Globus pallidus (tissue), 1 donor: ENCODE data around the gene AHNAK2.
"Not testable (repeated sequence)": the region's sequence is repeated elsewhere in the genome, so short reads cannot be mapped to it uniquely, and the experiment has no call there.

Source experiments
- DNase-seq: peaks from one replicate; pipeline ENCODE4 v3.0.0-alpha.2; 2015; ENCODE audit warnings: low spot score

Gene AHNAK2

GRCh38 chr14:104953896-104954656 is 24.1 kb downstream of the AHNAK2 start:
- DNase-seq = no peak

DNA sequence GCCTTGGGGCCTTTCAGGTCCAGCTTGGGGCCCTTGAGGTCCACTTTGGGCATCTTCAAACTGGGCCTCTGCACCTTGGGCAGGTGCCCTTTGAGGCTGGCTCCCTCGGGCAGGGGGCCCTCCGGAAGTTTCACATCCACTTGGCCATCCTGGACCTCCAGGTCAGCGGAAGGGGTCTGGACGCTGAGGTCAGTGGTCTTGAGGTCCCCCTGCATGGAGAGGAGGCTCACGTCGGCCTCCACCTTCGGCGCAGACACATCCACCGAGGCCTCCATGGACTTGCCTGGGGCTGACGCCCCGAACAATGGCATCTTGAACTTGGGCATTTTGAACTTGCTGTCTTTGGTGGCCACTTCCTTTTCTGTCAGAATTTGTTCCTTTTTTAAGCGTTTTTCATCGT is 25.1 kb downstream of the AHNAK2 start:
- no peak for DNase-seq

DNA sequence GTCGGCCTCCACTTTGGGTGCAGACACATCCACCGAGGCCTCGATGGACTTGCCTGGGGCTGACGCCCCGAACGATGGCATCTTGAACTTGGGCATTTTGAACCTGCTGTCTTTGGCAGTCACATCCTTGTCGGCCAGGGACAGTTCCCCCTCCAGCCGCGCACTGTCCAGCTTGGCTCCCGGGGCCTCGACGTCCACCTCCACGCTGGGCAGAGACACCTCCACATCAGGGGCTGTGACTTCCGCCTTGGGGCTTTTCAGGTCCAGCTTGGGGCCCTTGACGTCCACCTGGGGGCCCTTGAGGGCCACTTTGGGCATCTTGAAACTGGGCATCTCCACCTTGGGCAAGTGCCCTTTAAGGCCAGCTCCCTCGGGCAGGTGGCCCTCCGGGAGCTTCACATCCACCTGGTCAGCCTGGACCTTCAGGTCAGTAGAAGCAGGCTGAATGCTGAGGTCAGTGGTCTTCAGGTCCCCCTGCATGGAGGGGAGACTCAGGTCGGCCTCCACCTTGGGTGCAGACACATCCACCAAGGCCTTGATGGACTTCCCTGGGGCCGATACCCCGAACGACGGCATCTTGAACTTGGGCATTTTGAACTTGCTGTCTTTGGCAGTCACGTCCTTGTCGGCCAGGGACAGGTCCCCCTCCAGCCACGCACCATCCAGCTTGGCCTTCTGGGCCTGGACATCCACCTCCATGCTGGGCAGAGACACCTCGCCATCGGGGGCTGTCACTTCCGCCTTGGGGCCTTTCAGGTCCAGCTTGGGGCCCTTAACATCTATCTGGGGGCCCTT is 26.1 kb downstream of the AHNAK2 start:
- DNase-seq = not testable (repeated sequence)

DNA sequence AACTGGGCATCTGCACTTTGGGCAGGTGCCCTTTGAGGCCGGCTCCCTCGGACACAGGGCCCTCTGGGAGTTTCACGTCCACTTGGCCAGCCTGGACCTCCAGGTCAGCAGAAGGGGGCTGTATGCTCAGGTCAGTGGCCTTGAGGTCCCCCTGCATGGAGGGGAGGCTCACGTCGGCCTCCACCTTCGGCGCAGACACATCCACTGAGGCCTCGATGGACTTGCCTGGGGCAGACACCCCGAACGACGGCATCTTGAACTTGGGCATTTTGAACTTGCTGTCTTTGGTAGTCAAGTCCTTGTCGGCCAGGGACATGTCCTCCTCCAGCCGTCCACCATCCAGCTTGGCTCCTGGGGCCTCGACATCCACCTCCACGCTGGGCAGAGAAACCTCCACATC is 27.5 kb downstream of the AHNAK2 start:
- not testable (repeated sequence) for DNase-seq

- no peak for DNase-seq
These were observed 28.2 kb downstream of the AHNAK2 start for GRCh38 chr14:104950021-104950420.

- DNase-seq = not testable (repeated sequence)
These were observed 28.7 kb downstream of the AHNAK2 start for GRCh38 chr14:104949406-104949955.

DNA sequence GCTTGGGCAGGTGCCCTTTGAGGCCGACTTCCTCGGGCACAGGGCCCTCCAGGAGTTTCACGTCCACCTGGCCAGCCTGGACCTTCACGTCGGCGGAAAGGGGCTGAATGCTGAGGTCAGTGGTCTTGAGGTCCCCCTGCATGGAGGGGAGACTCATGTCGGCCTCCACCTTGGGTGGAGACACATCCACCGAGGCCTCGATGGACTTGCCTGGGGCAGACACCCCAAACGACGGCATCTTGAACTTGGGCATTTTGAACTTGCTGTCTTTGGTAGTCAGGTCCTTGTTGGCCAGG is 29.5 kb downstream of the AHNAK2 start:
- DNase-seq = no peak

GRCh38 chr14:104947881-104948735 is 30.1 kb downstream of the AHNAK2 start:
- not testable (repeated sequence) for DNase-seq

DNA sequence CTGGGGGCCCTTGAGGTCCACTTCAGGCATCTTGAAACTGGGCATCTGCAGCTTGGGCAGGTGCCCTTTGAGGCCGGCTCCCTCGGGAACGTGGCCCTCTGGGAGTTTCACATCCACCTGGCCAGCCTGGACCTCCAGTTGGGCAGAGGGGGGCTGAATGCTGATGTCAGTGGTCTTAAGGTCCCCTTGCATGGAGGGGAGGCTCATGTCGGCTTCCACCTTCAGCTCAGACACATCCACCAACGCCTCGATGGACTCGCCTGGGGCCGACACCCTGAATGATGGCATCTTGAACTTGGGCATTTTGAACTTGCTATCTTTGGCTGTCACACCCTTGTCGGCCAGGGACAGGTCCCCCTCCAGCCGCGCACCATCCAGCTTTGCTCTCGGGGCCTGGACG is 31.0 kb downstream of the AHNAK2 start:
- not testable (repeated sequence) for DNase-seq

DNA sequence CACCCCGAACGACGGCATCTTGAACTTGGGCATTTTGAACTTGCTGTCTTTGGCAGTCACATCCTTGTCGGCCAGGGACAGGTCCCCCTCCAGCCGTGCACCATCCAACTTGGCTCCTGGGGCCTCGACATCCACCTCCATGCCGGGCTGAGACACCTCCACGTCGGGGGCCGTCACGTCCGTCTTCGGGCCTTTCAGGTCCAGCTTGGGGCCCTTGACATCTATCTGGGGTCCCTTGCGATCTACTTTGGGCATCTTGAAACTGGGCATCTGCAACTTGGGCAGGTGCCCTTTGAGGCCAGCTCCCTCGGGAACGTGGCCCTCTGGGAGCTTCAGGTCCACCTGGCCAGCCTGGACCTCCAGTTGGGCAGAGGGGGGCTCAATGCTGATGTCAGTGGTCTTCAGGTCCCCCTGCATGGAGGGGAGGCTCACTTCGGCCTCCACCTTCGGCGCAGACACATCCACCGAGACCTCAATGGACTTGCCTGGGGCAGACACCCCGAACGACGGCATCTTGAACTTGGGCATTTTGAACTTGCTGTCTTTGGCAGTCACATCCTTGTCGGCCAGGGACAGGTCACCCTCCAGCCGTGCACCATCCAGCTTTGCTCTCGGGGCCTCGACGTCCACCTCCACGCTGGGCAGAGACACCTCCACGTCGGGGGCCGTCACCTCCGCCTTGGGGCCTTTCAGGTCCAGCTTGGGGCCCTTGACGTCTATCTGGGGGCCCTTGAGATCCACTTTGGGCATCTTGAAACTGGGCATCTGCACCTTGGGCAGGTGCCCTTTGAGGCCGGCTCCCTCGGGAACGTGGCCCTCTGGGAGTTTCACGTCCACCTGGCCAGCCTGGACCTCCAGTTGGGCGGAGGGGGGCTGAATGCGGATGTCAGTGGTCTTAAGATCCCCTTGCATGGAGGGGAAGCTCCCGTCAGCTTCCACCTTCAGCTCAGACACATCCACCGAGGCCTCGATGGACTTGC is 31.9 kb downstream of the AHNAK2 start:
- not testable (repeated sequence) for DNase-seq

DNA sequence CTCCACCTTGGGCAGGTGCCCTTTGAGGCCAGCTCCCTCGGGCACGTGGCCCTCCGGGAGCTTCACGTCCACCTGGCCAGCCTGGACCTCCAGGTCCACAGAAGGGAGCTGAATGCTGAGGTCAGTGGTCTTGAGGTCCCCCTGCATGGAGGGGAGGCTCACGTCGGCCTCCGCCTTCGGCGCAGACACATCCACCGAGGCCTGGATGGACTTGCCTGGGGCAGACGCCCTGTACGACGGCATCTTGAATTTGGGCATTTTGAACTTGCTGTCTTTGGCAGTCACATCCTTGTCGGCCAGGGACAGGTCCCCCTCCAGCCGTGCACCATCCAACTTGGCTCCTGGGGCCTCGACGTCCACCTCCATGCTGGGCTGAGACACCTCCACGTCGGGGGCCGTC is 32.9 kb downstream of the AHNAK2 start:
- not testable (repeated sequence) for DNase-seq

DNA sequence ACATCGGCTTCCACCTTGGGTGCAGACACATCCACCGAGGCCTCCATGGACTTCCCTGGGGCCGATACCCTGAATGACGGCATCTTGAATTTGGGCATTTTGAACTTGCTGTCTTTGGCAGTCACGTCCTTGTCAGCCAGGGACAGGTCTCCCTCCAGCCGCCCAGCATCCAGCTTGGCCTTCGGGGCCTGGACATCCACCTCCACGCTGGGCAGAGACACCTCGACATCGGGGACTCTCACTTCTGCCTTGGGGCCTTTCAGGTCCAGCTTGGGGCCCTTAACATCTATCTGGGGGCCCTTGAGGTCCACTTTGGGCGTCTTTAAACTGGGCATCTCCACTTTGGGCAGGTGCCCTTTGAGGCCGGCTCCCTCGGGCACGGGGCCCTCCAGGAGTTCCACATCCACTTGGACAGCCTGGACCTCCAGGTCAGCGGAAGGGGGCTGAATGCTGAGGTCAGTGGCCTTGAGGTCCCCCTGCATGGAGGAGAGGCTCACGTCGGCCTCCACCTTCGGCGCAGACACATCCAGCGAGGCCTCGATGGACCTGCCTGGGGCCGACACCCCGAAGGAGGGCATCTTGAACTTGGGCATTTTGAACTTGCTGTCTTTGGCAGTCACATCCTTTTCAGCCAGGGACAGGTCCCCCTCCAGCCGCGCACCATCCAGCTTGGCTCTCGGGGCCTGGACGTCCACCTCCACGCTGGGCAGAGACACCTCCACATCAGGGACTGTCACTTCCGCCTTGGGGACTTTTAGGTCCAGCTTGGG is 33.6 kb downstream of the AHNAK2 start:
- DNase-seq = not testable (repeated sequence)

GRCh38 chr14:104944016-104944308 is 34.2 kb downstream of the AHNAK2 start:
- DNase-seq = not testable (repeated sequence)

- not testable (repeated sequence) for DNase-seq
These were observed 34.8 kb downstream of the AHNAK2 start for GRCh38 chr14:104943216-104944015.

GRCh38 chr14:104942586-104942985 is 35.6 kb downstream of the AHNAK2 start:
- DNase-seq = no peak

GRCh38 chr14:104941508-104942365 is 36.4 kb downstream of the AHNAK2 start:
- DNase-seq = no peak

DNA sequence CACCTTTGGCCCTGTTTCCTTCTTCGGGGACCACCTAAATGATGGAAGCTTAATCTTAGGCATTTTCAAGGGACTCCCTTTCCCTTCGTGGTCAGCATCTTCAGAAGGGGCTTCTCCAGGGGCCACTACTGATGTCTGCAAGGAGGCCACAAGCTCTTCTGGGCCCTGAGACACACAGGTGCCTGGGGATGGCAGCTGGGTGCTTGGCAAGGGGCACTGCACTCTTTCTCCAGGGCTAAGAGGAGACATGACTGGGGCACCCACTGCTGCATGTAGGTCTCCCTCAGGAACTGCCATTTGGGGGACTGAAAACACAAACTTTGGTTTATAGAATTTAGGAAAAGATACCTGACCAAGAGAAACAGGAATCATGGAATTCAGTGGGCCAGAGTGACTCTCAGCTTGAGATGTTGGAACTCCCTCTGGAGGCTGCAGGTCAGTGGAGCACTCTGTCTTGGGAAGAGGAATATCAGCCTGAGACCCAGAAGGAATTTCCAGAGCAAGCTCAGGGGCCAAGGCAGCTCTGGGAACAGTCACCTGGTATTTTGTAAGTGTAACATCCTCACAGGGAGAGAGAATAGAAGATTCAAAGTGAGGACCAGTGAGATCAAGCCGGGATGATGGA is 37.5 kb downstream of the AHNAK2 start:
- DNase-seq = no peak
